Measurements from ENCODE around the gene ZAR1. TPM values are rescaled to one million over a fixed set of nuclear protein-coding genes. Genes with fewer than 3 reads are reported as not detected.

The ZAR1 gene
- total RNA-seq, 1 experiment from 2014 or later, result 0.47 TPM

DNA sequence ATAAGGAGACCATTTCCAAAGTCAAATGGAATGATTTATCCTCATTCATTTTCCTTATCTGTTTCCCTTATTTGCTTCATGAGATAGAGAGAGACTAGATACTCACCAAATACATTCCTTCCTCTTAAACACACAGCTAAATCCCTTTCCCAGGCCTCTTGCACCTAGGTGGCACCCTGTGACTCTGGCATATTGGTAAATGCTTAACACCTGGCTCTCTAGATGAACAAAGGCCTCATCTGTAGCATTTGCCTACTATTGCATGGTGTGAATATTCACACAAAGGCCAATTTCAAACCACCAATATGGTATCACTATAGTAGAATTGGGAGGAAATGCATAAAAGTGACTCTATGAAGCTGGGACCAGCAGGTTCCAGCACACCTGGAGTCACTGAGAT lies 29.1 kb upstream of the ZAR1 start:
- intact Hi-C loops (cut with micrococcal nuclease), result no loop called here
- no TSS peak for BruUV-seq (replicated peaks)
- no peak overlapping the region for H3K9ac ChIP-seq (ENCODE audit: low read length)
- CTCF ChIA-PET, result no interaction called here
- peaks cover 0 to 6% of the 10 kb centered on the region in 2 experiments; a peak in 1 of 4 replicates for H3K4me1 ChIP-seq (ENCODE audit: control insufficient read depth in 1 of 2, insufficient read depth in 2 of 2, low read length in 2 of 2)
- H3K79me2 ChIP-seq (ENCODE audit: insufficient read depth, low read length), result no peaks in the 10 kb centered on the region
- H3K36me3 ChIP-seq (ENCODE audit: control insufficient read depth in 1 of 2, insufficient read depth in 2 of 2, low read length in 2 of 2), result no peaks in the 10 kb centered on the region
- H3K4me3 ChIP-seq (replicated peaks in 1 of 2; ENCODE audit: low read depth in 1 of 2, low read length in 2 of 2), result no peak overlapping the region
- no peak for DNase-seq (ENCODE audit: low read depth, low spot score)
- H3K9me2 ChIP-seq (ENCODE audit: insufficient read depth), result no peaks in the 10 kb centered on the region
- TF ChIP-seq POLR2AphosphoS5 (IDR thresholded peaks at IDR 0.05; ENCODE audit: low read depth, low read length), result no peak
- TF ChIP-seq ZNF274 (IDR thresholded peaks at IDR 0.05; ENCODE audit: low read depth, low read length), result no peak
- TF ChIP-seq, protein P1, sequence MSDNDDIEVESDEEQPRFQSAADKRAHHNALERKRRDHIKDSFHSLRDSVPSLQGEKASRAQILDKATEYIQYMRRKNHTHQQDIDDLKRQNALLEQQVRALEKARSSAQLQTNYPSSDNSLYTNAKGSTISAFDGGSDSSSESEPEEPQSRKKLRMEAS (IDR thresholded peaks at IDR 0.05), result no peak
- TF ChIP-seq ZFX (IDR thresholded peaks at IDR 0.05), result no peak
- no peaks in the 10 kb centered on the region for H4K20me1 ChIP-seq (ENCODE audit: insufficient read depth)
- no peak for ATAC-seq
- no peak overlapping the region for H3K4me2 ChIP-seq (ENCODE audit: low read length)
- RAD21 ChIA-PET (ENCODE audit: low non-redundant PET in 1 of 2, low total read pairs in 2 of 2, uncharacterized antibody in 2 of 2, unreplicated experiment in 2 of 2), result no interaction called here
- POLR2A ChIA-PET, result no interaction called here
- H2AFZ ChIP-seq (ENCODE audit: low read depth, low read length, poor library complexity, severe bottlenecking), result no peak overlapping the region
- H3K9me3 ChIP-seq (ENCODE audit: control insufficient read depth in 1 of 2, insufficient read depth in 1 of 2, low read depth in 1 of 2, low read length in 2 of 2), result no peaks in the 10 kb centered on the region
- H3K27me3 ChIP-seq (ENCODE audit: insufficient read depth, low read length), result no peaks in the 10 kb centered on the region
- H3K27ac ChIP-seq (ENCODE audit: low read depth, low read length), result no peak overlapping the region

DNA sequence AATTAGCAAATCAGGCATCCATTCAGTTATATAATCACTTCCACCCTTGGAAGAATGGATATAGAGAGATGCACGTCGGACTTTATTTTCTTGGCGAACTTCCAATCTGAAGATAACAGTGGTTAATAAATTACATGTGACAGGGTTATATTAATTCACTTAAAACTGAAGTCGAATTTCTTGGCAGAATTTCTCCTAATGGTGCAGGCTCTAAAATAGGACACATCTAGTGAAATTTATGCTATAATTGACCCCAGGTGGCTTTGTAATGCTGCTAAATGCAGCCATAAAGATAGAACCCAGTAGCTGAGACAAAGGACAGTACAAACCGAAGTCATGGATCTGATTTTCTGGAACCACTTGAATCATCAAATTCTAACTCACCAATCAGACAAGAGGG lies 27.7 kb upstream of the ZAR1 start:
- TF ChIP-seq RAD21 (IDR thresholded peaks at IDR 0.05; ENCODE audit: low read depth), result no peak
- TF ChIP-seq, protein P2, sequence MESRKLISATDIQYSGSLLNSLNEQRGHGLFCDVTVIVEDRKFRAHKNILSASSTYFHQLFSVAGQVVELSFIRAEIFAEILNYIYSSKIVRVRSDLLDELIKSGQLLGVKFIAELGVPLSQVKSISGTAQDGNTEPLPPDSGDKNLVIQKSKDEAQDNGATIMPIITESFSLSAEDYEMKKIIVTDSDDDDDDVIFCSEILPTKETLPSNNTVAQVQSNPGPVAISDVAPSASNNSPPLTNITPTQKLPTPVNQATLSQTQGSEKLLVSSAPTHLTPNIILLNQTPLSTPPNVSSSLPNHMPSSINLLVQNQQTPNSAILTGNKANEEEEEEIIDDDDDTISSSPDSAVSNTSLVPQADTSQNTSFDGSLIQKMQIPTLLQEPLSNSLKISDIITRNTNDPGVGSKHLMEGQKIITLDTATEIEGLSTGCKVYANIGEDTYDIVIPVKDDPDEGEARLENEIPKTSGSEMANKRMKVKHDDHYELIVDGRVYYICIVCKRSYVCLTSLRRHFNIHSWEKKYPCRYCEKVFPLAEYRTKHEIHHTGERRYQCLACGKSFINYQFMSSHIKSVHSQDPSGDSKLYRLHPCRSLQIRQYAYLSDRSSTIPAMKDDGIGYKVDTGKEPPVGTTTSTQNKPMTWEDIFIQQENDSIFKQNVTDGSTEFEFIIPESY (IDR thresholded peaks at IDR 0.05; ENCODE audit: extremely low read depth, insufficient replicate concordance, low read length), result no peak
- TF ChIP-seq SRF (IDR thresholded peaks at IDR 0.05; ENCODE audit: low read depth), result no peak
- TF ChIP-seq EZH2 (IDR thresholded peaks at IDR 0.05), result no peak
- TF ChIP-seq, protein P1 (IDR thresholded peaks at IDR 0.05), result no peak
- no peak for TF ChIP-seq SP1 (IDR thresholded peaks at IDR 0.05; ENCODE audit: low read depth)
- no peak for TF ChIP-seq CEBPB (IDR thresholded peaks at IDR 0.05; ENCODE audit: low read depth)
- no peak for TF ChIP-seq CBX3 (IDR thresholded peaks at IDR 0.05; ENCODE audit: low read depth)
- TF ChIP-seq ZNF274 (IDR thresholded peaks at IDR 0.05; ENCODE audit: low read depth, low read length), result no peak
- TF ChIP-seq TCF7L2 (IDR thresholded peaks at IDR 0.05; ENCODE audit: borderline replicate concordance, extremely low read depth, insufficient read depth, insufficient read length), result no peak
- no peak for TF ChIP-seq EZH2phosphoT487 (IDR thresholded peaks at IDR 0.05; ENCODE audit: borderline replicate concordance)
- no peak for TF ChIP-seq ZFX (IDR thresholded peaks at IDR 0.05)
- TF ChIP-seq POLR2AphosphoS5 (IDR thresholded peaks at IDR 0.05; ENCODE audit: low read depth, low read length), result no peak
- no peak for TF ChIP-seq POLR2A (IDR thresholded peaks at IDR 0.05; ENCODE audit: borderline replicate concordance, extremely low read depth, insufficient read depth, insufficient read length)
- TF ChIP-seq FOSL1 (IDR thresholded peaks at IDR 0.05; ENCODE audit: low read depth), result no peak
- no peak for TF ChIP-seq ELF1 (IDR thresholded peaks at IDR 0.05; ENCODE audit: borderline replicate concordance, low read depth)
- TF ChIP-seq JUND (IDR thresholded peaks at IDR 0.05), result no peak
- TF ChIP-seq, protein P3, sequence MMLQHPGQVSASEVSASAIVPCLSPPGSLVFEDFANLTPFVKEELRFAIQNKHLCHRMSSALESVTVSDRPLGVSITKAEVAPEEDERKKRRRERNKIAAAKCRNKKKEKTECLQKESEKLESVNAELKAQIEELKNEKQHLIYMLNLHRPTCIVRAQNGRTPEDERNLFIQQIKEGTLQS (IDR thresholded peaks at IDR 0.05), result no peak
- DNase-seq (ENCODE audit: low read depth, low spot score), result no peak
- no peak overlapping the region for H3K9ac ChIP-seq (ENCODE audit: low read length)
- CTCF ChIA-PET, result no interaction called here
- RAD21 ChIA-PET (ENCODE audit: low non-redundant PET in 1 of 2, low total read pairs in 2 of 2, uncharacterized antibody in 2 of 2, unreplicated experiment in 2 of 2), result no interaction called here
- no peak overlapping the region for H3K27ac ChIP-seq (ENCODE audit: low read depth, low read length)
- peaks cover 0 to 6% of the 10 kb centered on the region in 2 experiments; a peak in 1 of 4 replicates for H3K4me1 ChIP-seq (ENCODE audit: control insufficient read depth in 1 of 2, insufficient read depth in 2 of 2, low read length in 2 of 2)
- POLR2A ChIA-PET, result no interaction called here
- H3K79me2 ChIP-seq (ENCODE audit: insufficient read depth, low read length), result no peaks in the 10 kb centered on the region
- H2AFZ ChIP-seq (ENCODE audit: low read depth, low read length, poor library complexity, severe bottlenecking), result no peak overlapping the region
- H3K4me2 ChIP-seq (ENCODE audit: low read length), result no peak overlapping the region
- intact Hi-C loops (cut with micrococcal nuclease), result no loop called here
- no TSS peak for BruUV-seq (replicated peaks)
- H4K20me1 ChIP-seq (ENCODE audit: insufficient read depth), result no peaks in the 10 kb centered on the region
- no peaks in the 10 kb centered on the region for H3K36me3 ChIP-seq (ENCODE audit: control insufficient read depth in 1 of 2, insufficient read depth in 2 of 2, low read length in 2 of 2)
- no peak for ATAC-seq
- no peaks in the 10 kb centered on the region for H3K9me2 ChIP-seq (ENCODE audit: insufficient read depth)
- no peaks in the 10 kb centered on the region for H3K9me3 ChIP-seq (ENCODE audit: control insufficient read depth in 1 of 2, insufficient read depth in 1 of 2, low read depth in 1 of 2, low read length in 2 of 2)
- H3K4me3 ChIP-seq (replicated peaks in 1 of 2; ENCODE audit: low read depth in 1 of 2, low read length in 2 of 2), result no peak overlapping the region
- no peaks in the 10 kb centered on the region for H3K27me3 ChIP-seq (ENCODE audit: insufficient read depth, low read length)

Measured in HCT116 (cell line).